Fibroblast of the aortic adventitia (primary cell): ENCODE results near the gene PIGV. TPM values are rescaled to one million over a fixed set of nuclear protein-coding genes. Genes with fewer than 3 reads are reported as not detected.
A peak's percentile ranks its signal among the peaks of the same experiment; 100 is the strongest.

Source experiments
- DNase-seq: peaks from one replicate; pipeline ENCODE4 v3.0.0-alpha.2; 2010; ENCODE audit warnings: low read depth
- H3K4me3 ChIP-seq: 2 replicates; pipeline ENCODE4 v1.5.1; 2011; ENCODE audit warnings: low read depth, mild to moderate bottlenecking, control low read depth, low read length, moderate library complexity
- total RNA-seq: library from RNA; depleted of rRNA; stranded (reverse); fragments of >200 nt; gene quantifications from 2 replicates; pipeline ENCODE4 v1.2.3, GENCODE V29; 2012; ENCODE audit warnings: low replicate concordance
- TF ChIP-seq, protein P1 (sequence below): IDR thresholded peaks from 2 replicates; pipeline ENCODE4 v1.5.1; 2011; ENCODE audit warnings: mild to moderate bottlenecking, low read length, control low read depth, inconsistent platforms; ENCODE audit not compliant: insufficient read depth

The PIGV gene
- 11.5 and 18.1 TPM in 2 replicates for total RNA-seq

DNA sequence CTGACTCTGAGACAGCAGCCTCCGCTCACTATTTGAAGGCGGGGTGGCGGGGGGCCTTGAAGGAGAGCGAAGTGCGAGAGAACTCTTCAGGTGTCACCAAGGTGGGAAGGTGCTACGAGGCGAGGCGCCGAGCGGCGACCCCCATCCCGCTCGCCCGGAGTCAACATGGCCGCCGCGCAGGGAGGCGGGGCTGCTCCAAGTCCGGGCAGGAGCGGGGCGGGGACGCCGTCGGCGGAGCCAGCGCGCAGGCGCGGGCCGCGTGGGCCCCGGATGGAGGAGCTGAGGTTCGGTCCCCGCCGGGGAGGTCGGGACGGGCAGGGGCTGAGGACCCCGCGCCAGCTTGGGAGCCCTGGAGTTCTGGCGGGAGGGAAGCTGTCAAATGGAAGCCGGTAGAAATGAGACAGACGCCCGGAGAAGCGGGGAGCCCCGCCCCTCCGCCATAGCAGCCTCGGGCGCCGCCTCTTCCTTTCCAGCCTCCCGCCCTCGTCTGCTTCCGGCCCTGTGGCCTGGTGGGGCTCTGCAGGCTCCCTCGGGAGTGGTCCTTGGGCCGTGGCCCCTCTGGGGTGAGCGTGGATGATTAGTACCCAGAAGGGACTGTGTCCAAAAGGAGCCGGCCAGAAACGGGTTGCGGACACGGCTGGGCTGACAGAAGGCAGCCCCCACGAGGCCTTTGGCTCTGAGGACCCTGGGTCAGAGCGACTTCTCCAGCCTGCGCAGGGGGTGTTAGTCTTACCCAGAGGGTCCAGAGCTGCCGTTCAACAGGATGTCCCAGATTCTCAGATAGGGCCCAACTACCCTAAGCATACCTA lies at the start of gene PIGV:
PIGV (plus strand) TSS at position 245 of the 809 bp plus-strand sequence. CDS start 2,866 bp downstream, outside the sequence.
- TF ChIP-seq, protein P1, sequence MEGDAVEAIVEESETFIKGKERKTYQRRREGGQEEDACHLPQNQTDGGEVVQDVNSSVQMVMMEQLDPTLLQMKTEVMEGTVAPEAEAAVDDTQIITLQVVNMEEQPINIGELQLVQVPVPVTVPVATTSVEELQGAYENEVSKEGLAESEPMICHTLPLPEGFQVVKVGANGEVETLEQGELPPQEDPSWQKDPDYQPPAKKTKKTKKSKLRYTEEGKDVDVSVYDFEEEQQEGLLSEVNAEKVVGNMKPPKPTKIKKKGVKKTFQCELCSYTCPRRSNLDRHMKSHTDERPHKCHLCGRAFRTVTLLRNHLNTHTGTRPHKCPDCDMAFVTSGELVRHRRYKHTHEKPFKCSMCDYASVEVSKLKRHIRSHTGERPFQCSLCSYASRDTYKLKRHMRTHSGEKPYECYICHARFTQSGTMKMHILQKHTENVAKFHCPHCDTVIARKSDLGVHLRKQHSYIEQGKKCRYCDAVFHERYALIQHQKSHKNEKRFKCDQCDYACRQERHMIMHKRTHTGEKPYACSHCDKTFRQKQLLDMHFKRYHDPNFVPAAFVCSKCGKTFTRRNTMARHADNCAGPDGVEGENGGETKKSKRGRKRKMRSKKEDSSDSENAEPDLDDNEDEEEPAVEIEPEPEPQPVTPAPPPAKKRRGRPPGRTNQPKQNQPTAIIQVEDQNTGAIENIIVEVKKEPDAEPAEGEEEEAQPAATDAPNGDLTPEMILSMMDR: peak; percentile 17
- DNase-seq: peak; percentile 80

DNA sequence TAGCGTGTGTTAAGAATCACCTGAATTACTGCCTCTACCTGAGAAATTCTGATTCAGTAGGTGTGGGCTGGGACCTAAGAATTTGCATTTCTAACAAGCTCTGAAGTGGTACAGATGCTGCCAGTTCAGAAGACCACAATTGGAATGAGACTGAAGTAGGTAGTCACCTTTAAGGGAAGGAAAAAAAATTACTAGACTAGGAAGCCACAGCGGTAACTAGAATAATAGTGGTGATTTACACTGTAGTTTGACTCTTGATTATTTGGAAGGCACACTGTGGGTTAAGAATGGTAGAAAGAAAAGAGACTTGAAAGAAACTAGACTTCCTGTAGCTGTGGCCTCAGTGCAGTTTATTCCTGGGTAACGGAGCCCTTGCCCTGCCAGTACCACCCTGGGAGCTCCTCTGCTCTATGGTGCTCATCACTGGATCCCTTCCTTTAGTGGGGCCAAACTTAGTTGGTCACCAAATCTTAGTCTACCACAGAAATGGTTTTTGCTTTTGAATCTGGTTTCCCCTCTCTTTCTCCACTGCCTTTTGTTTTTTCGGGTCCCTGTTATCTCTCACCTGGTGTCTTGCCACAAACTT lies 48.3 kb upstream of the PIGV start:
- DNase-seq: no peak
- H3K4me3 ChIP-seq: no peak overlapping the region
- TF ChIP-seq, protein P1: no peak

More for the DNA sequence above, at the start of gene PIGV:
- peak within 1 kb of the TSS; percentile 86 for H3K4me3 ChIP-seq

DNA sequence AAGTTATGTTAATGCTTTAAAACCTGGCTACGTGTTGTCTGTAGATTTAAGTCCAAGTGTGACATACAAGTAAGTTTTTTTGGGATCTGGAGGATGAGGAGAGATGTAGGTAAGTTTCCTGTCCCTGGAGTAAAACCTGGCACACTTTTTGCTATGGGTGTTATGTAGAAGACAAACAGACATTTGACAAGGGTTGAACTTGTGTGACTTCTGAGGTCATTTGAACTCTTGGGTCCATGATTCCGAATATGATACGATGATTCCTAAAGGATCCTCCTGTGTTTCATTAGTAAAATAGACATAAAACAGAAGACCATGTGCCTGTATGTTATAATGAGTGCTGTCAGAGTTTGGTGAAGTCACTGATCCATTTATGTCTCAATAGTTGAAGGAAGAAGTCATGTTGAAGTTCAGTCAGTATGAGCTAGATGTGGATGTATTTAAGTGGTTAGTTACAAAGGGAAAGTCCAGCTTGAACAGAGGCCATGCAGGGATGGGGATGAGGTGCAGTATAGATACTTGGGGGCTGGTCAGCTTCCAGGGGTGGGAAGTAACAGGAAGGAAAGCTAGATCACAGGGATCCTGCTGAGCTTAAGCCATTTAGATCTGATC lies 47.6 kb upstream of the PIGV start:
- TF ChIP-seq, protein P1: no peak
- no peak overlapping the region for H3K4me3 ChIP-seq
- DNase-seq: no peak

DNA sequence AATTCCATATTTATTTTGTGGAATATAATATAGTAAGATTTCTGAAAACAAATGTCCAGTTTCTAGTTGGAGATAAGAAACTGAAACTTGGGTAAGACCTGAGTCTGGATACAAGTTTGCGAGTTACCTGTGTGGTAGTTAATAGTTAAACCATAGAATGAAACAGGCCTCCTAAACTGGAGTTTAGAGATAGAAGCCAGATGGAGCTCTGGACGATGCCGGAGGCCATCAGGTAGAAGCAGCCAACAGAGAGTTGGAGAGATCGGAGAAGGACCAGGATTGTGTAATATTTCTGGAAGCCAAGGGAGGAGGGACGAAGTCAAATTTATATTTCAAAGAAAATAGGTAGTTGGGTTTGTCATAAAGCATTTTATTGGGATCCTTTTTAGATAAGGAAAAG lies 46.8 kb upstream of the PIGV start:
- TF ChIP-seq, protein P1: no peak
- no peak for DNase-seq
- no peak overlapping the region for H3K4me3 ChIP-seq

DNA sequence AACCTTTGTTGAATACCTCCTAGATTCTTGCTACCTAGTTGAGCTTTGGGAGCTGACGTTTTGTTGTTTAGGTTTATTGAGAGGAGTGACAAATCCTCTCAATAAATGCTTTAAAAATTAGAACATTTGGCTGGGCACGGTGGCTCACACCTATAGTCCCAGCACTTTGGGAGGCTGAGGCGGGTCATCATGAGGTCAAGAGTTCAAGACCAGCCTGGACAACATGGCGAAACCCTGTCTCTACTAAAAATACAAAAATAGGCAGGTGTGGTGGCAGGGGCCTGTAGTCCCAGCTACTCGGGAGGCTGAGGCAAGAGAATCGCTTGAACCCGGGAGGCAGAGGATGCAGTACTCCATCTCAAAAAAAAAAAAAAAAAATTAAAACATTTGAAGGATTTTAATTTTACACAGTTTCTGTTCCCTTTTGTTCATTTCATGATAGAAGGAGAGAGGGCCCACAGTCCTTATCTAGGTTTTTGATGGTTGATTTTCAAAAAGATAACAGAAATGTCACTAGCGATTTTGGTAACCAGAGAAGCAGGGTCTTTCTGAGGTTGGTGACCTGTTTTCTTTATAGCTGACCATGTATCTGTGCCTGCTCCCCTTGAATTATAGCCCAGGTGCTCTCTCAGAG lies 44.2 kb upstream of the PIGV start:
- TF ChIP-seq, protein P1: no peak
- DNase-seq: no peak
- H3K4me3 ChIP-seq: no peak overlapping the region

DNA sequence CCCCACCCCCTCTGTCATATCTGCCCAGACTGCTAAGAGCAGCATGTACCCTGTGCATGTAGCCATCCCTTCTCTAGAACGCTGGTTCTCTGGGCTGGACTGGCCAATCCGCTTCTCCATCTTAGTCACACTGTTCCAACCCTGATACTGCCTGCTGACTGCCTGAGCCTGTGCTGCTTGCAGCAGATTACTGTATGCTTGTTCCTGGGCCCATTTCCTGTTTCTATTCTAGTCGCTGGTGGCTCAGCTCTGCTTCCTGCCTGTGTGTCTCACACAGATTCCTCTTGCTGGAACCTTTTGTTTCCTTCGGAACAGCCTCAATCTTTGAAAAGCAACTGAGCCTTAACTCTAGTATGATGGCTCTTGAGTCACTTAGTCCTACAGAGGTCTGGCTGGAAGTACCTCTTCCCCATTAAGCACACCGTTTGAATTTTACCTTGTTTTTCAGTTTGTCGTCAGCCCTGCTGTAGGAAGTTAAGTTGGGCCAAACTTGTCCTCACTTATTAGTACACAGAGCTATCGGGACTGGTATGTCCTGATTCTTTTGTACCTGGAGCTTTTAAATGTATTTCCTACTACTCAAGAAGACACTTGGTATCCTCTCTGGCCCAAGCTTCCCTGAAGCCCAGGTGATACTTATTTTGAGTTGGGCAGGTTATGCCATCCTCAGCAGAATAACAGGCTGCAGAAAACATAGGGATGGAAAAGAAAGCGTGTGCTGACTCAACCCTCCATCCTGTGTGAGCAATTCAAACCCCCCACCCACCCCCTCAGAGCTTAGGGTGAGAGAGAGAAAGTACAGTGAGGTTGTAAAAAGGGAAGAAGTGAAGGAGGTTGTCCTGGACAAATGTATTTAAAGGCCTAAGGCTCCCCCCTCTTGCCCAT lies 43.4 kb upstream of the PIGV start:
- TF ChIP-seq, protein P1: no peak
- peak; percentile 92 for DNase-seq
- no peak overlapping the region for H3K4me3 ChIP-seq
